ENCODE data around the gene TBC1D24.

The TBC1D24 gene

GRCh38 chr16:2483939-2484897 lies 9.3 kb downstream of the TBC1D24 start:
- Histone ChIP-seq H3K36me3 (ENCODE audit: insufficient read depth, low read length) (no peaks in the 10 kb centered on the region), H2AFZ (ENCODE audit: low read length, unreplicated experiment) (no peak overlapping the region), H3K4me1 (ENCODE audit: control insufficient read depth, insufficient read depth, low read length, unreplicated experiment) (peaks cover 10% of the 10 kb centered on the region), H3K27me3 (ENCODE audit: insufficient read depth, low read length) (no peaks in the 10 kb centered on the region), H3K79me2 (ENCODE audit: control insufficient read depth, insufficient read depth, low read length, unreplicated experiment) (peaks cover 14% of the 10 kb centered on the region), H3K4me3 (ENCODE audit: low read depth, low read length) (no peak overlapping the region), H3K27ac (ENCODE audit: low read depth, low read length) (no peak overlapping the region)

- no peaks in the 10 kb centered on the region for H3K27me3 ChIP-seq (ENCODE audit: insufficient read depth, low read length)
- no peaks in the 10 kb centered on the region for H3K36me3 ChIP-seq (ENCODE audit: insufficient read depth, low read length)
- H3K4me1 ChIP-seq (ENCODE audit: control insufficient read depth, insufficient read depth, low read length, unreplicated experiment): peaks cover 10% of the 10 kb centered on the region
- peaks cover 14% of the 10 kb centered on the region for H3K79me2 ChIP-seq (ENCODE audit: control insufficient read depth, insufficient read depth, low read length, unreplicated experiment)
- H3K27ac ChIP-seq (ENCODE audit: low read depth, low read length): no peak overlapping the region
- H2AFZ ChIP-seq (ENCODE audit: low read length, unreplicated experiment): no peak overlapping the region
- no peak overlapping the region for H3K4me3 ChIP-seq (ENCODE audit: low read depth, low read length)
Measured at GRCh38 chr16:2484898-2485508, 10.1 kb downstream of the TBC1D24 start.

- peaks cover 14% of the 10 kb centered on the region for H3K79me2 ChIP-seq (ENCODE audit: control insufficient read depth, insufficient read depth, low read length, unreplicated experiment)
Measured at GRCh38 chr16:2485811-2486507, 11.0 kb downstream of the TBC1D24 start.

GRCh38 chr16:2486645-2487516 lies 12.0 kb downstream of the TBC1D24 start:
- no peak overlapping the region for H3K27ac ChIP-seq (ENCODE audit: low read depth, low read length)
- H3K79me2 ChIP-seq (ENCODE audit: control insufficient read depth, insufficient read depth, low read length, unreplicated experiment): peaks cover 14% of the 10 kb centered on the region
- H2AFZ ChIP-seq (ENCODE audit: low read length, unreplicated experiment): no peak overlapping the region
- no peak overlapping the region for H3K4me3 ChIP-seq (ENCODE audit: low read depth, low read length)
- H3K4me1 ChIP-seq (ENCODE audit: control insufficient read depth, insufficient read depth, low read length, unreplicated experiment): peaks cover 10% of the 10 kb centered on the region
- H3K36me3 ChIP-seq (ENCODE audit: insufficient read depth, low read length): no peaks in the 10 kb centered on the region
- H3K27me3 ChIP-seq (ENCODE audit: insufficient read depth, low read length): no peaks in the 10 kb centered on the region

More at GRCh38 chr16:2485811-2486507, 11.0 kb downstream of the TBC1D24 start:
- Histone ChIP-seq H3K4me3 (ENCODE audit: low read depth, low read length) (no peak overlapping the region), H3K4me1 (ENCODE audit: control insufficient read depth, insufficient read depth, low read length, unreplicated experiment) (peaks cover 10% of the 10 kb centered on the region), H3K36me3 (ENCODE audit: insufficient read depth, low read length) (no peaks in the 10 kb centered on the region), H3K27me3 (ENCODE audit: insufficient read depth, low read length) (no peaks in the 10 kb centered on the region), H3K27ac (ENCODE audit: low read depth, low read length) (no peak overlapping the region), H2AFZ (ENCODE audit: low read length, unreplicated experiment) (no peak overlapping the region)

GRCh38 chr16:2487517-2487842 lies 12.6 kb downstream of the TBC1D24 start:
- Histone ChIP-seq H3K27ac (ENCODE audit: low read depth, low read length) (no peak overlapping the region), H2AFZ (ENCODE audit: low read length, unreplicated experiment) (no peak overlapping the region), H3K27me3 (ENCODE audit: insufficient read depth, low read length) (no peaks in the 10 kb centered on the region), H3K4me3 (ENCODE audit: low read depth, low read length) (no peak overlapping the region), H3K4me1 (ENCODE audit: control insufficient read depth, insufficient read depth, low read length, unreplicated experiment) (peaks cover 8% of the 10 kb centered on the region), H3K36me3 (ENCODE audit: insufficient read depth, low read length) (no peaks in the 10 kb centered on the region), H3K79me2 (ENCODE audit: control insufficient read depth, insufficient read depth, low read length, unreplicated experiment) (peaks cover 11% of the 10 kb centered on the region)

GRCh38 chr16:2487903-2488531 lies 13.1 kb downstream of the TBC1D24 start:
- peaks cover 10% of the 10 kb centered on the region for H3K79me2 ChIP-seq (ENCODE audit: control insufficient read depth, insufficient read depth, low read length, unreplicated experiment)
- no peak overlapping the region for H2AFZ ChIP-seq (ENCODE audit: low read length, unreplicated experiment)
- peaks cover 2% of the 10 kb centered on the region for H3K4me1 ChIP-seq (ENCODE audit: control insufficient read depth, insufficient read depth, low read length, unreplicated experiment)
- no peak overlapping the region for H3K27ac ChIP-seq (ENCODE audit: low read depth, low read length)
- no peaks in the 10 kb centered on the region for H3K27me3 ChIP-seq (ENCODE audit: insufficient read depth, low read length)
- no peaks in the 10 kb centered on the region for H3K36me3 ChIP-seq (ENCODE audit: insufficient read depth, low read length)
- H3K4me3 ChIP-seq (ENCODE audit: low read depth, low read length): no peak overlapping the region

- Histone ChIP-seq H3K4me3 (ENCODE audit: low read depth, low read length) (no peak overlapping the region), H3K27me3 (ENCODE audit: insufficient read depth, low read length) (no peaks in the 10 kb centered on the region), H2AFZ (ENCODE audit: low read length, unreplicated experiment) (no peak overlapping the region), H3K79me2 (ENCODE audit: control insufficient read depth, insufficient read depth, low read length, unreplicated experiment) (peaks cover 4% of the 10 kb centered on the region), H3K4me1 (ENCODE audit: control insufficient read depth, insufficient read depth, low read length, unreplicated experiment) (no peaks in the 10 kb centered on the region), H3K36me3 (ENCODE audit: insufficient read depth, low read length) (no peaks in the 10 kb centered on the region), H3K27ac (ENCODE audit: low read depth, low read length) (no peak overlapping the region)
Measured at GRCh38 chr16:2489581-2489980, 14.7 kb downstream of the TBC1D24 start.

- Histone ChIP-seq H3K4me3 (ENCODE audit: low read depth, low read length) (no peak overlapping the region), H3K27me3 (ENCODE audit: insufficient read depth, low read length) (no peaks in the 10 kb centered on the region), H3K79me2 (ENCODE audit: control insufficient read depth, insufficient read depth, low read length, unreplicated experiment) (peaks cover 4% of the 10 kb centered on the region), H3K4me1 (ENCODE audit: control insufficient read depth, insufficient read depth, low read length, unreplicated experiment) (no peaks in the 10 kb centered on the region), H3K36me3 (ENCODE audit: insufficient read depth, low read length) (no peaks in the 10 kb centered on the region), H3K27ac (ENCODE audit: low read depth, low read length) (no peak overlapping the region), H2AFZ (ENCODE audit: low read length, unreplicated experiment) (no peak overlapping the region)
Measured at GRCh38 chr16:2490190-2491105, 15.5 kb downstream of the TBC1D24 start.

GRCh38 chr16:2492292-2492691 lies 17.4 kb downstream of the TBC1D24 start:
- peaks cover 3% of the 10 kb centered on the region for H3K4me1 ChIP-seq (ENCODE audit: control insufficient read depth, insufficient read depth, low read length, unreplicated experiment)
- H2AFZ ChIP-seq (ENCODE audit: low read length, unreplicated experiment): no peak overlapping the region
- peaks cover 2% of the 10 kb centered on the region for H3K79me2 ChIP-seq (ENCODE audit: control insufficient read depth, insufficient read depth, low read length, unreplicated experiment)
- no peak overlapping the region for H3K4me3 ChIP-seq (ENCODE audit: low read depth, low read length)
- no peaks in the 10 kb centered on the region for H3K27me3 ChIP-seq (ENCODE audit: insufficient read depth, low read length)
- H3K27ac ChIP-seq (ENCODE audit: low read depth, low read length): no peak overlapping the region
- 0 out of 2 replicates have a peak, but pooled peaks cover 4% of the 10 kb centered on the region for H3K36me3 ChIP-seq (ENCODE audit: insufficient read depth, low read length)

All from ACC112 (cell line).